ENCODE results near the gene ALDH3A2. TPM values are rescaled to one million over a fixed set of nuclear protein-coding genes. Genes with fewer than 3 reads are reported as not detected.

Gene ALDH3A2
- total RNA-seq, 6 experiments from 2014 or later: 12.0 to 20.6 (median 18.4) TPM

- no peak overlapping the region for H3K27ac Mint-ChIP-seq
- TF ChIP-seq CTCF (IDR thresholded peaks at IDR 0.05): no peak
- peaks cover 50% of the 10 kb centered on the region for H3K4me1 Mint-ChIP-seq (ENCODE audit: low read depth)
- no peak overlapping the region for H3K4me3 Mint-ChIP-seq
- H3K9me3 Mint-ChIP-seq: no peaks in the 10 kb centered on the region
- H3K36me3 Mint-ChIP-seq (ENCODE audit: low read depth): no peaks in the 10 kb centered on the region
- no peak for DNase-seq
- peaks cover 10% of the 10 kb centered on the region for H3K27me3 Mint-ChIP-seq (ENCODE audit: insufficient read depth)
Observed at GRCh38 chr17:19644493-19645210, 3.9 kb upstream of the ALDH3A2 start.

DNA sequence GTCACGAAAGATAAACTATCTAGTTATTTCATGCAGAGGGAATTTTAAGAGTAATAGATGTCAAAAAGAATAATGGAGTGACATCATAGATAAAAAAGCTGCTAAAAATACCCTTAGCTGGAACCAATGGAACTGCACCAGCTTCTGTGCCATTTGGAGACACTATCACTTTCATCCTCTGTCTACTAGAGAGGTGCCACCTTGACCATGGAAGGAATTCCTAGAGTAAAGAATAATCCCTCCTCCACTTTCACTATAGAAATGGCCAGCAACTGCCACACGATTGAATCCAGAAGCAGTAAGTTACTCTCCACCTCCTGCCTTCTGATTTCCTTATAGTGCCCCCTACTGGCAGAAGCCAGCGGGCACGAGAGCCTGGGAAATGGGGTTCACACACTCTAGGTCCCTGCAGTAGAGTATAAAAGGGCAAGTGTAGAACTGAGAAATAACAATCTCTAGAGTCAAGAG lies 2.8 kb upstream of the ALDH3A2 start:
- Mint-ChIP-seq H3K4me3 (0 out of 2 replicates have a peak overlapping the region, but pooled peaks have one; percentile 10), H3K4me1 (ENCODE audit: low read depth) (peaks cover 59% of the 10 kb centered on the region)
- peak; percentile 11 for DNase-seq

GRCh38 chr17:19646788-19647696 lies 1.5 kb upstream of the ALDH3A2 start:
- TF ChIP-seq CTCF (IDR thresholded peaks at IDR 0.05): no peak
- Mint-ChIP-seq H3K4me3 (peak overlapping the region; percentile 96), H3K27me3 (ENCODE audit: insufficient read depth) (peaks cover 11% of the 10 kb centered on the region), H3K36me3 (ENCODE audit: low read depth) (peaks cover 4% of the 10 kb centered on the region; the same call in 1 of the 2 replicates), H3K27ac (peak overlapping the region; percentile 98), H3K9me3 (no peaks in the 10 kb centered on the region), H3K4me1 (ENCODE audit: low read depth) (peaks cover 72% of the 10 kb centered on the region)
- DNase-seq: no peak

More for the DNA sequence above, 2.8 kb upstream of the ALDH3A2 start:
- peaks cover 9% of the 10 kb centered on the region for H3K27me3 Mint-ChIP-seq (ENCODE audit: insufficient read depth)
- H3K27ac Mint-ChIP-seq: no peak overlapping the region
- TF ChIP-seq CTCF (IDR thresholded peaks at IDR 0.05): peak; percentile 83
- H3K36me3 Mint-ChIP-seq (ENCODE audit: low read depth): no peaks in the 10 kb centered on the region
- H3K9me3 Mint-ChIP-seq: no peaks in the 10 kb centered on the region

DNA sequence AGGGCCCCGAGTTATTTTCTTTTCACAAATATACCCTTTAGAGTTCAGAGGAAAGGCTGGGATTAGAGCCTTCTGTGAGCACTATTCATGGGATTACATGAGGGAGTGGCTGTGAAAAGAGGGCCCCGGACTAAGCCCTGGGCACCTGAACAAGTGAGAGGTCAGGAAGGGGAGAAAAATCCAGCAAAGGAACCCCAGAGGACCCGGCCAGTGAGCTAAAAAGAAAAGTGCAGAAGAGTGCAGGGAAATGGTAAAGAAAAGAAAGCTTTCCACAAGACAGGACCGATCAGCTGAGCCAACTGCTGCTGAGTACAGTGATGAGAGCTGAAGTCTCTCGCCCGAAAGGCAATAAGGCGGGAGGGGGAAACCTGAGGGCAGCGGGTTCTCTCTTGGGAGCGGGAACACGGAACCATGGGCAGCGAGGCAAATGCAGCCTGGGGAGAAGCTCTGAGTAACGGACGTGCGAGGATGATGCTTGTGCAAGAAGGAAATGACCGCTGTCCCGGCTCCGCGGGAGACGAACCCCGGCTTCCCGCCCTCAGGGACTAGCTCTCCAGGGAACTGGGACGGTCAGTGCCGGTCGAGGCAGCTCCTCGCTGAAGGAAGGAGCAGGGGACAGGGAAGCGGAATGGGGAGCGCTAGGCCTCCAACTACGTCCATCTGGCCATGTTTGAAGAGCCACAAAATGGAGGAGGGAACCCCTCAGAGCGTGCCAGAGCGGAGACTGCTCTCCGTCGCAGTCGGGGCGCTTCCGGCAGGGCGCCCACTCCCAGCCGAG lies 665 bp upstream of the ALDH3A2 start:
- peaks cover 6% of the 10 kb centered on the region for H3K36me3 Mint-ChIP-seq (ENCODE audit: low read depth)
- H3K27me3 Mint-ChIP-seq (ENCODE audit: insufficient read depth): peaks cover 7% of the 10 kb centered on the region

More for the DNA sequence above, 665 bp upstream of the ALDH3A2 start:
- Mint-ChIP-seq H3K27ac (peak overlapping the region; percentile 98), H3K9me3 (no peaks in the 10 kb centered on the region), H3K4me3 (peak overlapping the region; percentile 96), H3K4me1 (ENCODE audit: low read depth) (peaks cover 67% of the 10 kb centered on the region)
- no peak for TF ChIP-seq CTCF (IDR thresholded peaks at IDR 0.05)
- DNase-seq: peak; percentile 58

All from HFFc6 (cell line).